GM21381 (cell line): Measurements from ENCODE around the gene FUT8.
A peak's percentile ranks its signal among the peaks of the same experiment; 100 is the strongest.

Experiments used
- ATAC-seq: cut with Tn5 transposase; IDR thresholded peaks from one replicate; pipeline ENCODE4 v1.9.1; 2021; ENCODE audit warnings: mild to moderate bottlenecking, moderate library complexity; ENCODE audit not compliant: unreplicated experiment

FUT8 gene

DNA sequence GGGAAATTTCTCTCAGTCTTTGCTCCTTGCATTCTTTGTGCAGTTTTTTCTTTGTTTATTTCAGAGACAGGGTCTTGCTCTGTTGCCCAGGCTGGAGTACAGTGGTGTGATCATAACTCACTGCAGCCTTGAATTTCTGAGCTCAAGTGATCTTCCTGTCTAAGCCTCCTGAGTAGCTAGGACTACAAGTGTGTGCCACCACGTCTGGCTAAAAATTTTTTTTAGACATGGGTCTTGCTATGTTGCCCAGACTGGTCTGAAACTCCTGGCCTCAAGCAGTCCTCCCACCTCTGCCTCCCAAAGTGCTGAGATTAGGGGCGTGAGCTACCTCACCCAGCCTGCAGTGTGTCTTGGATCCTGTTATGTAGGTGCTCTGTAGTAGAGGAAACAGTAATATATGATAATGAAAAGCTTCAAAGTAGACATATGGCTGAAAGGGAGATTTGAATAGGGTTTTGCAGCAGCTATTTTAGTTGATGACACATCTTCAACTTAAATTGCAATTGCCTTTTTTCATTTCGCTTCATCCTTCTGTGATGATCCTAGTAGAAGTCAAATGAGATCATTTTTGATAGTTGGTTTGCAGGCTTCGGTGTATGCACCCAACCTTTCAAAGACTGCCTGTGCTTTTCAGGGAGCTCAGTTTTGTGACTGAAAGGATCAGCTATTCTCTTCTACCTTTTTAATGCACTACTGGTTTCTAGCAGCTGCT is 75.4 kb downstream of the FUT8 start:
- no peak for ATAC-seq

DNA sequence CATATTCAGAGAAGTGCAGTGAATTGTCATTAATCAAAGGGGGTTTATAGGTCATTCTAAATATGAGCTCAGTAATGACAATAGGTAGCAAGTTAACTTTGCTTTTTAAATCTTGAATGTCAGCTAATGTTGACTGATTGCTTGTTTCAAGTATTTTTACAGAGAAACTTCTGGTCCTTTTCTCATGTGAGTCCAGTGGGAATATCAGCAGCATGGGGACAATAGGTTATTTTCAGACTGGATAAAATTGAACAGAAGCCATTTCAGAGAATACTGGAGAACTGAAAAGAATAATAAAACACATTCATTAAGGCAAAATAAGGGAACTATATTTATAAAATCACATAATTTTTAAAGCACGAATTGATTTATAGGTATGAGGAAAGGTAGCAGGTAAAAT is 78.7 kb downstream of the FUT8 start:
- ATAC-seq = no peak

DNA sequence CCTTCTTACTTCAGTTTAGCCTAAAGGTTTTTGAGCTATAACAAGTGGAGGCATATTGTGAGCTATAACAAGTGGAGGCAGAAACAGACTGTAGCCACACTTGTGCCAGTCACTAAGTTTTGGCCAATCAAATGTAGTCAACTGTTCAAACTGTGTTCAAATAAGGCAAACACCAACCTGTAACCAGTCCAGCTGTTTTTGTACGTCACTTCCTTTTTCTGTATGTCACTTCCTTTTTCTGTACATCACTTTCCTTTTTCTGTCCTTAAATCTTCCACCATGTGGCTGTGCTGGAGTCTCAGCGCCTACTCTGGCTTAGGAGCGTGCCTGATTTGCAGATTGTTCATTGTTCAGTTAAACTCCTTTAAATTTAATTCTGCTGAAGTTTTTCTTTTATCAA is 79.7 kb downstream of the FUT8 start:
- ATAC-seq = no peak

DNA sequence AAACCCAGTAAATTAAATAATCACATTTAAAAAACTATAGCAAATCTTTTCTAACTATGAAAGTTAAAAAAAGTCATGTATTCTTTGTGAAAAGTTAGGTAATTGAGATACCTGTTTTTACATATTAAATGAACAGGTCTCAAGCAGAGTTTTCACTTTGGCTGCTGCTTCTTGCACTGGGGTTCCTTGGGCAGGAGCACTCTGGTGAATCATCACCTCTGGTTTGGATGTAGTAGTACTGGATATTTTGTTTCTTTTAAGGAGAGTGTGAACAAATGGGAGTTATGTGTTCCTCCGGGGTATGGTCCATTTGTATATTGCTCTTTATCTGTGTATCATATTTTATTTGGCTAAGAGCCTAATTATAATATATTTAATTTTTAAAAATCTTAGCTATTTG is 82.7 kb downstream of the FUT8 start:
- no peak for ATAC-seq

DNA sequence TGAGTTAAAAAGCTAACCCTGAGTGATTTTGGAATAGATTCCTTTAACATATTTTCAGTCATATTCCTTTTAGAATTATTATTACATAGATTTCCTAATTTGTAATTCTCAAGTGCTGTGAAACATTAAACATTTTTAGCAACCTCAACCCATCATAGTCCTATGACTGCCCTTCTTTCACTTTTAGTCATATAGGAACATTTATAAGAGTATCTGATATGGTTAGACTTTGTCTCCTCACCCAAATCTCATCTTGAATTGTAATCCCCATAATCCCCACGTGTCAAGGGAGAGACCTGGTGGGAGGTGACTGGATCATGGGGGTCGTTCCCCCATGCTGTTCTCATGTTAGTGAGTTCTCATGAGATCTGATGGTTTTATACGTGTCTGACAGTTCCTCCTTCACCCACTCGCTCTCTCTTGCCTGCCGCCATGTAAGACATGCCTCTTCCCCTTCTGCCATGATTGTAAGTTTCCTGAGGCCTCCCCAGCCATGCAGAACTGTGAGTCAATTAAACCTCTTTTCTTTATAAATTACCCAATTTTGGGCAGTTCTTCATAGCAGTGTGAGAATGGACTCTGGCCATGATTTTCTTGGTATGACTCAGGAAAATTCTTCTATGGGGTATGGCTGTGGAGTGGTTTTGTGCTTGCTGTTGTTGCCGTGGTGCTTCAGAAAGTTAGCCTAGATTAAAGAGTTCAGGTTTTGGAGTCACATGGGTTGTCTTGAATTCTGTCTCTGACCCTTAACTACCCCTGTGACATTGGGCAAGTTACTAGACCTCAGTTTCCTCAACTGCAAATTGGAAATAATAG is 83.9 kb downstream of the FUT8 start:
- no peak for ATAC-seq

DNA sequence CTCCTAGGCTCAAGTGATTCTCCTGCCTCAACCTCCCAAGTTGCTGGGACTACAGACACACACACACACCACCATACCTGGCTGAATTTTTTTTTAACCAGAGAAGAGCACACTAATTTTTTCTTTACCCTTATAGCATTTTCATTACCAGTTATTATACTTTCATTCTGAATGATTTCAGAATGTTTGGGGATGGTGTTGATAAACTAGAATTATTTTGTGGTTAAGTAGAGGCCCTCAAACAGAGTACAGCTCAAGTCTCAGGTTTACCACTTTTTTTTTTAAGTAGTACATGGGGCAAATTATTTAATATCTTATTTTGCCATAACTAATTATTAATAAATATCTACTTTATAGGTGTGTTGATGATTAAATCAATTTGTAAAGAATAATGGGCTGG is 86.6 kb downstream of the FUT8 start:
- no peak for ATAC-seq

DNA sequence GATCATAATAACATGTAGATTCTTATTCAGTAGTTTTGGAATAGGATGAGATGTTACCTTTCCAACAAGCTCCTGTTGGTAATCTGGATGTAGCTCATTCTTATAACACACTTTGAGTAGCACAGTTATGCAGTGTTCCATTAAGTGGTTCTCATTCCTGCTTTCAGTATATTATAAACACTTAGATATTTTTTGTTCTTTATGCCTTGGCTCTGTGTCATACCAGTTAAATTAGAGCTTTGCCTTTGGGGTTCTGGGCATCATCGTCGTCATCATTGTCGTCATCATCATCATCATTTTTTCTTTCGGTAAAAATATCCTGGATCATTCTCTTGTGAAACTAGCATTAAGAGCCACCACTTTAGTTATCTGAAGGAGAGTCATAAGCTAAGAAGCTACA is 87.5 kb downstream of the FUT8 start:
- no peak for ATAC-seq

DNA sequence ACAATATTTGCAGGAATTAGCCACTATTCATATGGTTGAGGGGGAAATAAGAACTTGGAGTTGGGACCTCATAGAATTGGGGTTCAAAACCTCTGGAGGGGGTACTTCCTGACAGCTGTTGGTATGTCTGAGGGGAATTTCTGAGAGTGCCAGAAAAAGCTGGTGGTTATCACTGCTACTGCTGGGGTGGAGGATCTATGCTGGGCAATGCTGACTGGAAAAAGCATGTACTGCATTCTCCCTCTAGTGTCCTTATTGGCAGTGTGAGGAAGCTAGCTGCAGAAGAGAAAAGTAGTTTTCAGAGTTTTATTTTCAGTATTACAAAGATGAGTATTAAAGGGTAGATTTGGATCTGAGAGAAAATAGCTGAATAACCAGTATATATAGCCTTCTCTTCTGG is 88.8 kb downstream of the FUT8 start:
- no peak for ATAC-seq

DNA sequence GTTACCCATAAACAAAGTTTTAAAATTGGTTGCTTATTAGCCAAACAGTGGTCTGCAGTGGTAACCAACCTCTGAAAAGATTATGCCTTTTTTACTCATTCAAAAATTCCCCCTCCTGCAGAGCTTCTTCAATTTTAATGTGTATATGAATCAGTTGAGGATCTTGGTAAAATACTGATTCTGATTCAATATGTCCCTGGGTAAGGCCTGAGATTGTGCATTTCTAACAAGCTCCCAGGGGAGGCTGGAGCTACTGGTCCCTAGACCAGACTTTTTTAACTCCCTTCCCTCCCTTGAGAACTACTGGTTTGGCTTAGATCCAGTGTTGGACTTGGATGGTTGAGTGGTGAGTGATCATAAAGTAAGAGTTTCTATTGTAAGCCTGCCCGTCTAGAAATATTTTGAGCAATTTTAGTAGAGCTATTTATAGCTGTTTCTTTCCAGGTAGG is 90.2 kb downstream of the FUT8 start:
- ATAC-seq = peak; percentile 39

DNA sequence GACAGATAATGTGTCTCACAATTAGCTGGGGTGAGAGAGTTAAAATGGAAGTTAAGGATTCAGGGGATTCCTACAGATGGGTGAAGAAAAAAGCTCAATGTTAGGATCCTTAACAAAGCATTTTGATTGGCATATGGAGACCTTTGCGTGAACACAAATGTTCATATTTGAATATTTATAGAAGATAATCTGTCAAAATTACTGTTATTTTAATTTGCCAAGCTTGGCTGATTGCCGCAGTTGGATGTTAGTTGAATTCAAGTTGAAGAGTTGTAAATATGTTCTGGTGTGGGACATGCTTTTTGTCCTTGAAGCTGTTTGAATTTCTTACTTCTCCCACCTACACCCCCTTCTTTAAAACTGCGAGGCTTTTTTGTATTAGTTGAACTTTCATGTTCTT is 91.2 kb downstream of the FUT8 start:
- no peak for ATAC-seq

DNA sequence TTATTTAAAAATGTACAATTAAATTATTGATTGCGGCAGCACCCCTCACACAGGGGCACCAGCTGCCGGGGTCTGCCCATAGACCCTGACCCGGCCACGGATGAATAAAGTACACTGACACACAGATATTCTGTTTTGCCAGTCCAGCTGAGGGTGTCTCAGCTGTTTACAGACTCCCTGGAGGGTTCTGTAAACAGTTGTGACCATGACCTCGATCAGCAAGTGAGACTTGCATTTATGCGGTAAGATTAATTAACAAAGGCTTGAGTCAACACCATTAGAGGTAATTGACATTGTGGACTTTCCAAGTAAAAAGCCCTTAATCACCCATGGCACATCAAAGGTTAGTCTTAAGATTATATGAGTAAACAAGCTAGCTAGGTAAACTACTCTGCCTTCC is 94.3 kb downstream of the FUT8 start:
- ATAC-seq = no peak

DNA sequence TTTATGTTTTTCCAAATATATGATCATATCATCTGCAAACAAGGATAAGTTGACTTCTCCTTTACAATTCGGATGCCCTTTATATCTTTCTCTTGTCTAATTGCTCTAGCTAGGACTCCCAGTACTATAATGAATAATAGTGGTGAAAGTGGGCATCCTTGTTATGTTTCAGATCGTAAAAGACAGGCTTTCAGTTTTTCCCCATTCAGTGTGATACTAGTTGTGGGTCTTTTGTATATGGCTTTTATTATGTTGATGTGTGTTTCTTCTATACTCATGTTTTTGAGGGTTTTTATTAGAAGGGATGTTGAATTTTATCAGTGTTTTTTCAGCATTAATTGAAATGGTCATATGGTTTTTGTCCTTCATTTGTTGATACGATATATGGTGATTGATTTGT is 97.3 kb downstream of the FUT8 start:
- ATAC-seq = no peak

DNA sequence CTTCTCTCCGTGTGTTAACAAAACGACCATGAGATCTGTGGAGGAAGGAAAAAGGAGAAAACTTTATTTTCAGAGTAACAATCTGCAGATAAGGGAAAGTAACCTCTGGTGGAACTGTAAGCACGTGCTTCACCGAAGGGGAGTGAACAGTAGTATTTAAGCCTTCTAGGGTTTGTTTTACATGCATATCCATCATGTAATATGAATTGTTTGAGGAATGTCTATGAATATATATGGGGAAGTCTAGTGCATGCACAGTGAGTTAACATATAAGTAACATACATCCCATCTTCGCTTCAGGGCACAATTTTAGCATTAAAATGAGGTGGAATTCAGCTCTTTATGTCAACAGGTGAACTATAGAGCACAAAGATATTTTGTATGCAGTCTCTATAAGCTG is 101.1 kb downstream of the FUT8 start:
- ATAC-seq = no peak

DNA sequence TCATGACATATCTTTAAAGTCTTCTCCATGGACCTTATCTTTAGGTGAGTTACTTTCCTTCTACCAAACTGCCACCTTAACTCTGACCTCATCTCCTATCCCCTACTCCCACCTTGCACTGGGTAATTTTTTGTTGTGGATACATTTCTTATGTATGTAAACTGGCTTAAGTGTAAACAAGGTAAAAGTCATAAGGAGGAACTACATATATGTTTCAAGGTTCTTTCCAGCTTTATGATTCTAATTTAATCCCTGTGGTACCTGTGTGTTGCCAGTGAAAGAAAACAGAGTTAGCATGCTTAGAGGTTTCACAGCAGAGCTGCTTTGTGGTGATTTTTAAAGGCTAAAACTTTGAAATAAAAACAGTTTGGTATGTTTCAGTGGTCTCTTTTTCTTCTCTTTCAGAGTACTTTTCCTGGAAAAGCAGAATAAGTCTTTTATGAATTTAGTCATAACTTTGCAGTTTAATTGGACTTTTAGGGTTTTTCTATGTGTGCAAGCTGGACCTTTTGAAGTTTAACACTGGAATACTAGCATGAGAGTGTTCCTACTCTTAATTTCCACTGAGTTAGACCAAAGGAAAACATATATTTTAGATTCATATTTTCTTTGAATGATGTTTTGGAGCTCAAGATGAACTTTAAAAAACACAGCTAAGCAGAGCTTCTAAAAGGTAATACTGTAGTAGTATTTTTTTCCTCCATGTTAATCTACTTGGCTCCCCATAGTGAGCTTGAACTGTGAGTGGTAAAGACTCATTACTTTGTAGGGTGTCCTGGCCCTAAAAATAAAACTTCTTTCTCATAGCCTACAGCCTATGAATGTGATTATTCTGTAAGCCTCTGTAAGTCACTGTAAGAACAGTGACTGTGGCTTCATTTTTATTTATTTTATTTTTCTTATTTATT is 105.4 kb downstream of the FUT8 start:
- no peak for ATAC-seq

DNA sequence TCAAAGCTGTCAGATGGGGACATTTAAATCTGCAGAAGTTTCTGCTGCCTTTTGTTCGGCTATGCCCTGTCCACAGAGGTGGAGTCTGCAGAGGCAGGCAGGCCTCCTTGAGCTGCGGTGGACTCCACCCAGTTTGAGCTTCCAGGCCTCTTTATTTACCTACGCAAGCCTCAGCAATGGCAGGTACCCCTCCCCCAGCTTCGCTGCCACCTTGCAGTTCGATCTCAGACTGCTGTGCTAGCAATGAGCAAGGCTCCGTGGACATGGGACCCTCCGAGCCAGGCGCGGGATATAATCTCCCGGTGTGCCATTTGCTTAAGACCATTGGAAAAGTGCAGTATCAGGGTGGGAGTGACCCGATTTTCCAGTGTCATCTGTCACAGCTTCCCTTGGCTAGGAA is 115.5 kb downstream of the FUT8 start:
- no peak for ATAC-seq

DNA sequence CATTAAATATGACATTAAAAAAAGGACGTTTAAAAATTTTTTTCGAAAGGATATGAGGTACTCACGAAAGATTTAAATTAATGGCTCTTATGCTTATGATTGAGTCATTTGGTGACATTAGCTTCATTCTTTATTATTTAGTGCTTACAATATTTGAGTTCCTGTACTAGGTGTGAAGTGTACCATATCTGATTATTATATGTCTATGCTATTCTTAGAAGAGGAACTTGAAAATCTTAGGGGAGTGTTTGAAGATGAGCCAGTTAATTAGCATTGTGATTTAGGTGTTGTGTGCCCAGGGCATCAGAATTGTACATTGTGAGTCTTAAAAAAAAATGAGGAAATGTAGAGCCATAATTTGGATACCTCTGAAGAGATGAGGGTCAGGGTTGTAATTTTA is 118.6 kb downstream of the FUT8 start:
- no peak for ATAC-seq

DNA sequence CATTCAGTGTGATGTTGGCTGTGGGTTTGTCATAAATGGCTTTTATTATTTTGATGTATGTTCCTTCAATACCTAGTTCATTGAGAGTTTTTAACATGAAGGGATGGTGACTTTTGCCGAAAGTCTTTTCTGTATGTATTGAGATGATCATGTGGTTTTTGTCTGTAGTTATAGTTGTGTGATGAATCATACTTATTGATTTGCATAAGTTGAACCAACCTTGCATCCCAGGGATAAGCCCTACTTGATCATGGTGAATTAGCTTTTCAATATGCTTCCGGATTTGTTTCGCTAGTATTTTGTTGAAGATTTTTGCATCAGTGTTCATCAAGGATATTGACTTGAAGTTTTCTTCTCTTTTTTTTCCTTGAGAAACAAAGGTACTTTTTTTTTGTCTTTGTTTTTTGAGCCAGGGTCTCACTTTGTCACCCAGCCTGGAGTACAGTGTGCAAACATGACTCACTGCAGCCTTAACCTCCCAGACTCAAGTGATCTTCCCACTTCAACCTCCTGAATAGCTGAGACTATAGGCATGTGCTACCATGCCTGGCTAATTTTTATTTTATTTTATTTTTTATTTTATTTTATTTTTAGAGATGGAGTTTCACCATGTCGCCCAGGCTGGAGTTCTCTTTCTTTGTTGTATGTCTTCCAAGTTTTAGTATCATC is 121.3 kb downstream of the FUT8 start:
- no peak for ATAC-seq

DNA sequence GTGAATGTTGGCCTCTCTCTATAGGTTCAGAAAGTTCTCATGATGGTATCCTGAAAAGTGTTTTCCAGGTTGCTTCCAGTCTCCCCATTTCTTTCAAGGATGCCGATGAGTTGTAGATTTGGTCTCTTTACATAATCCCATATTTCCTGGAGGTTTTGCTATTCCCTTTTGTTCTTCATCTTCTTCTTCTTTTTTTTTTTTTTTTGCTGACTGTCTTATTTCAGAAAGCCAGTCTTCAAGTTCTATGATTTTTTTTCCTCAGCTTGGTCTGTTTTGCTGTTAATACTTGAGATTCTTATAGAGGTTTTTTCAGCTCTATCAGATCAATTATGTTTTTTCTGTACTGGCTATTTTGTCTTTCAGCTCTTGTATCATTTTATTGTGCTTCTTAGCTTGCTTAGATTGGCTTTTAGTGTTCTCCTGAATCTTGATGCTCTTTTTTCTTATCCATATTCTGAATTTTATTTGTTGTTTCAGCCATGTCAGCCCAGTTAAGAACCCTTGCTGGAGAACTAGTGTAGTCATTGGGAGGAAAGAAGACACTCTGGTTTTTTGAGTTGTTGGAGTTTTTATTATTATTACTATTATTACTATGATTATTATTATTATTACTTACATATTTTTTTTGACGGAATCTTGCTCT is 124.4 kb downstream of the FUT8 start:
- ATAC-seq = no peak

DNA sequence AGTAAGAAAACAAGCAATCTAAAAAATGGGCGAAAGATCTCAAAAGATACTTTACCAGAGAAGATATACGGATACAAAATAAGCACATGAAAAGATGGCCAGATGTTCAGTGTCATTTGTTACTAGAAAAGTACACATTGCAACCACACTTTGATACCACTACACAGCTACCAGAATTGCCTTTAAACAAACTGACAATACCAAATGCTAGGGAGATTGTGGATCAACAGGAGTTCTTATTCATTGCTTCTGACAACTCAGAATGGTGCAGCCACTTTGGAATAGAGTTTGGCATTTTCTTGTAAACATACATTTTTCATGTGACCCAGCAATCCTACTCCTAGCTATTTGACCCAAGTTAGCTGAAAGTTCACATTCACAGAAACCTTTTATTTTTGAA is 136.3 kb downstream of the FUT8 start:
- no peak for ATAC-seq

DNA sequence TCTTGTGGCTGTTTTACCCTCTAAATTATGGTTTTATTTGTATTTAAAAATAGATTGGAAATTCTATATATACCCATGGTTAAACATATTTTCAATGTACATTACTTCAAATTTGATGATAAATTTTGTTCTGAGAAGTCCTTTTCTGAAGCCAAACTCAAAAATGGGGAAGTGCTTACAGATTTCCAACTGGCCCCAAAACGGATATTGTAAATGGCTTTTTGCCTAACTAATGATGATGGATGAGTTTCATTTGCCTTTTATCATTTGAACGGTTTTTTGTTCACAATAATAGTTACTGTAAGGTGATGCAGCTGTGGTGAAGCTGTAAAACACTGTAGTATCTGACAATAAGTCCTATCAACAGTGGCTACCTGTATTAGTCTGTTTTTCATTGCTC is 136.9 kb downstream of the FUT8 start:
- ATAC-seq = no peak
